DND-41 (cell line): ENCODE data around the gene TSPAN18.

Experiments used
- ATAC-seq: fragments of 200-7000 bp; cut with Tn5 transposase; 3 replicates; pipeline ENCODE4 v1.9.1; 2021; ENCODE audit warnings: low read depth; ENCODE audit not compliant: insufficient read depth
- DNase-seq: peaks from one replicate; pipeline ENCODE4 v3.0.0-alpha.2; 2020
- H2AFZ ChIP-seq: 2 replicates; pipeline ENCODE4 v1.6.0; 2012; ENCODE audit warnings: low read depth, low read length
- H3K27ac ChIP-seq: 2 replicates; pipeline ENCODE4 v1.5.1; 2012; ENCODE audit warnings: low read length, inconsistent platforms
- H3K27me3 ChIP-seq: fragments of 200-600 bp; sonication (generic); 2 replicates; pipeline ENCODE4 v1.6.0; 2012; ENCODE audit warnings: low read length, mild to moderate bottlenecking, inconsistent platforms; ENCODE audit not compliant: insufficient read depth, poor library complexity
- H3K36me3 ChIP-seq: 2 replicates; pipeline ENCODE4 v1.5.1; 2012; ENCODE audit warnings: low read length, inconsistent platforms; ENCODE audit not compliant: insufficient read depth
- H3K4me1 ChIP-seq: 2 replicates; pipeline ENCODE4 v1.5.1; 2012; ENCODE audit warnings: mild to moderate bottlenecking, low read length; ENCODE audit not compliant: insufficient read depth
- H3K4me2 ChIP-seq: 2 replicates; pipeline ENCODE4 v1.6.0; 2012; ENCODE audit warnings: mild to moderate bottlenecking, moderate library complexity, low read length, inconsistent platforms; ENCODE audit not compliant: insufficient read depth
- H3K4me3 ChIP-seq, 2 experiments: fragments of 200-600 bp in 1 of 2; shearing (Covaris generic) in 1 of 2; 2 replicates each; pipeline ENCODE4 v1.5.1; 2012 to 2016; ENCODE audit warnings: inconsistent platforms in 2 of 2, low read length in 2 of 2, mild to moderate bottlenecking in 2 of 2, low read depth in 1 of 2, moderate library complexity in 1 of 2
- H3K79me2 ChIP-seq: 2 replicates; pipeline ENCODE4 v1.6.0; 2012; ENCODE audit warnings: low read length, inconsistent platforms; ENCODE audit not compliant: insufficient read depth
- H3K9ac ChIP-seq: 2 replicates; pipeline ENCODE4 v1.6.0; 2012; ENCODE audit warnings: low read depth, mild to moderate bottlenecking, inconsistent platforms, low read length, moderate library complexity
- H3K9me3 ChIP-seq: 2 replicates; pipeline ENCODE4 v1.5.1; 2012; ENCODE audit warnings: low read length, moderate library complexity, mild to moderate bottlenecking, inconsistent platforms; ENCODE audit not compliant: insufficient read depth, severe bottlenecking
- H4K20me1 ChIP-seq: 2 replicates; pipeline ENCODE4 v1.6.0; 2012; ENCODE audit warnings: low read length; ENCODE audit not compliant: insufficient read depth
- EZH2 ChIP-seq: IDR thresholded peaks from 3 replicates; pipeline ENCODE4 v1.6.1; 2012; ENCODE audit warnings: borderline replicate concordance, low read depth, mild to moderate bottlenecking, moderate library complexity, low read length, inconsistent platforms; ENCODE audit not compliant: severe bottlenecking
- TF ChIP-seq, protein P1 (sequence below): IDR thresholded peaks from 2 replicates; pipeline ENCODE4 v1.5.1; 2012; ENCODE audit warnings: borderline replicate concordance, low read length, moderate library complexity, mild to moderate bottlenecking; ENCODE audit not compliant: poor library complexity, severe bottlenecking; ENCODE audit errors: extremely low read depth

TSPAN18 gene

GRCh38 chr11:44776551-44777208, 49.9 kb downstream of the TSPAN18 start:
- H3K9me3 ChIP-seq = no peaks in the 10 kb centered on the region
- H4K20me1 ChIP-seq = peaks cover 3% of the 10 kb centered on the region; the same call in 1 of the 2 replicates
- no peak overlapping the region for H3K27ac ChIP-seq
- H2AFZ ChIP-seq = no peak overlapping the region
- no peak for DNase-seq
- no peak overlapping the region for H3K4me3 ChIP-seq
- no peak for TF ChIP-seq EZH2
- TF ChIP-seq, protein P1, sequence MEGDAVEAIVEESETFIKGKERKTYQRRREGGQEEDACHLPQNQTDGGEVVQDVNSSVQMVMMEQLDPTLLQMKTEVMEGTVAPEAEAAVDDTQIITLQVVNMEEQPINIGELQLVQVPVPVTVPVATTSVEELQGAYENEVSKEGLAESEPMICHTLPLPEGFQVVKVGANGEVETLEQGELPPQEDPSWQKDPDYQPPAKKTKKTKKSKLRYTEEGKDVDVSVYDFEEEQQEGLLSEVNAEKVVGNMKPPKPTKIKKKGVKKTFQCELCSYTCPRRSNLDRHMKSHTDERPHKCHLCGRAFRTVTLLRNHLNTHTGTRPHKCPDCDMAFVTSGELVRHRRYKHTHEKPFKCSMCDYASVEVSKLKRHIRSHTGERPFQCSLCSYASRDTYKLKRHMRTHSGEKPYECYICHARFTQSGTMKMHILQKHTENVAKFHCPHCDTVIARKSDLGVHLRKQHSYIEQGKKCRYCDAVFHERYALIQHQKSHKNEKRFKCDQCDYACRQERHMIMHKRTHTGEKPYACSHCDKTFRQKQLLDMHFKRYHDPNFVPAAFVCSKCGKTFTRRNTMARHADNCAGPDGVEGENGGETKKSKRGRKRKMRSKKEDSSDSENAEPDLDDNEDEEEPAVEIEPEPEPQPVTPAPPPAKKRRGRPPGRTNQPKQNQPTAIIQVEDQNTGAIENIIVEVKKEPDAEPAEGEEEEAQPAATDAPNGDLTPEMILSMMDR = no peak
- no peaks in the 10 kb centered on the region for H3K27me3 ChIP-seq
- no peak for ATAC-seq
- no peak overlapping the region for H3K9ac ChIP-seq
- H3K36me3 ChIP-seq = no peaks in the 10 kb centered on the region
- no peak overlapping the region for H3K4me2 ChIP-seq
- H3K79me2 ChIP-seq = no peaks in the 10 kb centered on the region
- no peaks in the 10 kb centered on the region for H3K4me1 ChIP-seq

GRCh38 chr11:44777209-44778194, 50.7 kb downstream of the TSPAN18 start:
- no peak overlapping the region for H3K4me2 ChIP-seq
- no peaks in the 10 kb centered on the region for H3K27me3 ChIP-seq
- DNase-seq (no peak), ATAC-seq (no peak)
- no peak overlapping the region for H3K27ac ChIP-seq
- H3K4me3 ChIP-seq = no peak overlapping the region
- H3K9me3 ChIP-seq = no peaks in the 10 kb centered on the region
- H3K9ac ChIP-seq = no peak overlapping the region
- TF ChIP-seq, protein P1 = no peak
- no peak for TF ChIP-seq EZH2
- no peaks in the 10 kb centered on the region for H3K36me3 ChIP-seq
- no peak overlapping the region for H2AFZ ChIP-seq
- peaks cover 3% of the 10 kb centered on the region; the same call in 1 of the 2 replicates for H4K20me1 ChIP-seq
- no peaks in the 10 kb centered on the region for H3K4me1 ChIP-seq
- H3K79me2 ChIP-seq = no peaks in the 10 kb centered on the region

GRCh38 chr11:44778195-44779100, 51.7 kb downstream of the TSPAN18 start:
- Histone ChIP-seq H3K36me3 (no peaks in the 10 kb centered on the region), H3K4me3 (no peak overlapping the region), H3K27me3 (no peaks in the 10 kb centered on the region), H3K4me1 (no peaks in the 10 kb centered on the region), H3K9me3 (no peaks in the 10 kb centered on the region), H3K79me2 (no peaks in the 10 kb centered on the region), H2AFZ (no peak overlapping the region), H3K4me2 (no peak overlapping the region), H3K9ac (no peak overlapping the region), H4K20me1 (peaks cover 3% of the 10 kb centered on the region; the same call in 1 of the 2 replicates), H3K27ac (no peak overlapping the region)
- ATAC-seq (no peak), DNase-seq (no peak)
- TF ChIP-seq, protein P1 = no peak
- TF ChIP-seq EZH2 = no peak
